Fibroblast of lung (primary cell): ENCODE measurements around the gene CCDC154. TPM values are rescaled to one million over a fixed set of nuclear protein-coding genes. Genes with fewer than 3 reads are reported as not detected.

Experiments
- DNase-seq, 2 donors: peaks; one replicate each; pipeline versions ENCODE4 v3.0.0 to v3.0.0-alpha.2; 2010; ENCODE audit warnings: low read depth in 2 of 2
- H2AFZ ChIP-seq: 2 replicates; pipeline ENCODE4 v1.5.1; 2012; ENCODE audit warnings: low read length, control low read depth, inconsistent platforms
- H3K27ac ChIP-seq: 2 replicates; pipeline ENCODE4 v1.5.1; 2011; ENCODE audit warnings: low read length, control low read depth; ENCODE audit not compliant: insufficient read depth
- H3K27me3 ChIP-seq: 2 replicates; pipeline ENCODE4 v1.5.1; 2011; ENCODE audit warnings: mild to moderate bottlenecking, low read length; ENCODE audit not compliant: control insufficient read depth, insufficient read depth
- H3K36me3 ChIP-seq: 2 replicates; pipeline ENCODE4 v1.5.1; 2011; ENCODE audit warnings: low read length; ENCODE audit not compliant: control insufficient read depth, insufficient read depth
- H3K4me1 ChIP-seq: 2 replicates; pipeline ENCODE4 v1.5.1; 2011; ENCODE audit warnings: low read length; ENCODE audit not compliant: control insufficient read depth, insufficient read depth; ENCODE audit errors: extremely low read depth
- H3K4me2 ChIP-seq: 2 replicates; pipeline ENCODE4 v1.5.1; 2011; ENCODE audit warnings: low read length, control low read depth; ENCODE audit not compliant: insufficient read depth; ENCODE audit errors: extremely low read depth
- H3K4me3 ChIP-seq, 4 experiments: fragments of 200-600 bp in 1 of 4; sonication (generic) in 1 of 4; replicated peaks in 1 of 4; 2 replicates each; pipeline ENCODE4 v1.5.1; 2011 to 2016; ENCODE audit warnings: low read length in 4 of 4, low read depth in 3 of 4, mild to moderate bottlenecking in 3 of 4, control low read depth in 2 of 4, inconsistent platforms in 1 of 4, mixed read lengths in 1 of 4; ENCODE audit not compliant: insufficient read depth in 1 of 4; ENCODE audit errors: control extremely low read depth in 1 of 4
- H3K79me2 ChIP-seq: 2 replicates; pipeline ENCODE4 v1.5.1; 2012; ENCODE audit warnings: mild to moderate bottlenecking, low read length, inconsistent platforms; ENCODE audit not compliant: control insufficient read depth, insufficient read depth
- H3K9ac ChIP-seq: 2 replicates; pipeline ENCODE4 v1.5.1; 2011; ENCODE audit warnings: mild to moderate bottlenecking, low read length, control low read depth; ENCODE audit not compliant: insufficient read depth
- H3K9me3 ChIP-seq: 2 replicates; pipeline ENCODE4 v1.5.1; 2012; ENCODE audit warnings: low read depth, low read length; ENCODE audit not compliant: control insufficient read depth, insufficient read depth
- H4K20me1 ChIP-seq: 2 replicates; pipeline ENCODE4 v1.5.1; 2011; ENCODE audit warnings: low read length; ENCODE audit not compliant: control insufficient read depth, insufficient read depth; ENCODE audit errors: extremely low read depth
- EZH2 ChIP-seq: IDR thresholded peaks from 2 replicates; pipeline ENCODE4 v1.5.1; 2012; ENCODE audit warnings: low read length, control low read depth, mild to moderate bottlenecking; ENCODE audit errors: missing control alignments
- polyA plus RNA-seq, 2 donors: library from polyadenylated mRNA; depleted of rRNA in 1 of 2; stranded (reverse) in 1 of 2; unstranded in 1 of 2; fragments of >200 nt; gene quantifications; 2 replicates each; pipeline ENCODE4 v1.2.1, GENCODE V29; 2011 to 2012; ENCODE audit warnings: missing spikeins in 1 of 2
- total RNA-seq: library from RNA; depleted of rRNA; stranded (reverse); fragments of >200 nt; gene quantifications from 2 replicates; pipeline ENCODE4 v1.2.1, GENCODE V29; 2014
- TF ChIP-seq, protein P1 (sequence below), 2 donors: IDR thresholded peaks in 1 of 2; conservative IDR thresholded peaks in 1 of 2; 1 replicate in 1 of 2; 2 replicates in 1 of 2; pipeline ENCODE4 v1.5.1; 2011 to 2012; ENCODE audit warnings: low read length in 2 of 2, control low read depth in 1 of 2, inconsistent platforms in 1 of 2, low read depth in 1 of 2, mild to moderate bottlenecking in 1 of 2

CCDC154 gene
- total and polyA plus RNA-seq, 2 donors (not counting 1 experiment from before 2014, with no cell fraction given): 0.02 to 0.50 TPM

DNA sequence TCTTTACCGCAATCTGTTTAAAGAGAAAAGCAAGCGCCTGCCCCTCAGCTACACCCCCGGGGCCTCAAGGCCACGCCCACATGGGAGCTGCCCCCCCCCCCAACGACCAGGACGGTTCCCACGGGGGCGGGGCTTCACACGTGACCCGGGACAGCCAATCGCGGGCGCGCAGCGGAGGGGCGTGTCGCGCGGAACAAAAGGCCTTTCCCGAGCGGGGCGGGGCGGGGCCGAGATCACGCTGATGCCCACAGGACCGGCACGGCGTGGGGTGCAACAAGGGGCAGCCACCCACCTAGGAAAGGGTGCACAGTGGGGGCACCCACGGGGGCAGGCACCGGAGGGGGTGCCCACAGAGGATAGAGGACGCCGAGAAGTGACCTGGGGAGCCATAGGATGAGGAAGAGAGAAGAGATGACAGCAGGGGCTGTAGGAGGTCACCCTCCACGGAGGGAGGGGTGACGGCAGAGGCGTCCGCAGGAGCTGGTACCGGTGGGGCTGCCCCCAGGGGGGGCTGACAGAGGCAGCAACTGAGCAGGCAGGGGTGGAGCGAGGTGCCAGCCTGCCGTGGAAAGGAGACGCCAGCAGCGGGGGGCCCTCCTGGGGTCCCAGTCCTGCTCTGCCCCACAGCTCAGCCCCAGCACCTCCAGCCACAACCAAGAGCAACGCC is 36.1 kb downstream of the CCDC154 start:
- peak overlapping the region; percentile 23 for H3K9ac ChIP-seq

GRCh38 chr16:1407753-1408152 is 36.6 kb downstream of the CCDC154 start:
- H3K27ac ChIP-seq: peak overlapping the region; percentile 54

More for the DNA sequence above, 36.1 kb downstream of the CCDC154 start:
- peak overlapping the region; percentile 73 for H2AFZ ChIP-seq
- no peaks in the 10 kb centered on the region for H4K20me1 ChIP-seq
- no peaks in the 10 kb centered on the region for H3K36me3 ChIP-seq
- peak overlapping the region; percentile 58 to 71 (median 62) for H3K4me3 ChIP-seq
- no peaks in the 10 kb centered on the region for H3K27me3 ChIP-seq
- TF ChIP-seq EZH2: no peak
- TF ChIP-seq, protein P1, sequence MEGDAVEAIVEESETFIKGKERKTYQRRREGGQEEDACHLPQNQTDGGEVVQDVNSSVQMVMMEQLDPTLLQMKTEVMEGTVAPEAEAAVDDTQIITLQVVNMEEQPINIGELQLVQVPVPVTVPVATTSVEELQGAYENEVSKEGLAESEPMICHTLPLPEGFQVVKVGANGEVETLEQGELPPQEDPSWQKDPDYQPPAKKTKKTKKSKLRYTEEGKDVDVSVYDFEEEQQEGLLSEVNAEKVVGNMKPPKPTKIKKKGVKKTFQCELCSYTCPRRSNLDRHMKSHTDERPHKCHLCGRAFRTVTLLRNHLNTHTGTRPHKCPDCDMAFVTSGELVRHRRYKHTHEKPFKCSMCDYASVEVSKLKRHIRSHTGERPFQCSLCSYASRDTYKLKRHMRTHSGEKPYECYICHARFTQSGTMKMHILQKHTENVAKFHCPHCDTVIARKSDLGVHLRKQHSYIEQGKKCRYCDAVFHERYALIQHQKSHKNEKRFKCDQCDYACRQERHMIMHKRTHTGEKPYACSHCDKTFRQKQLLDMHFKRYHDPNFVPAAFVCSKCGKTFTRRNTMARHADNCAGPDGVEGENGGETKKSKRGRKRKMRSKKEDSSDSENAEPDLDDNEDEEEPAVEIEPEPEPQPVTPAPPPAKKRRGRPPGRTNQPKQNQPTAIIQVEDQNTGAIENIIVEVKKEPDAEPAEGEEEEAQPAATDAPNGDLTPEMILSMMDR (conservative IDR thresholded peaks at IDR 0.05 in 1 of 2, IDR thresholded peaks at IDR 0.05 in 1 of 2; ENCODE audit: low read depth in 1 of 2, low read length in 2 of 2): no peak
- H3K27ac ChIP-seq: peak overlapping the region; percentile 54
- DNase-seq: peak; percentile 75 to 87
- H3K4me1 ChIP-seq: peaks cover 5% of the 10 kb centered on the region
- no peaks in the 10 kb centered on the region for H3K9me3 ChIP-seq
- H3K79me2 ChIP-seq: no peaks in the 10 kb centered on the region
- peak overlapping the region; percentile 95 for H3K4me2 ChIP-seq

GRCh38 chr16:1403733-1404132 is 40.6 kb downstream of the CCDC154 start:
- no peak overlapping the region for H3K4me3 ChIP-seq
- no peak for DNase-seq

More at GRCh38 chr16:1407753-1408152, 36.6 kb downstream of the CCDC154 start:
- Histone ChIP-seq H2AFZ (no peak overlapping the region), H3K4me3 (peak overlapping the region in 3 of 4 experiments; percentile 27 to 71 (median 40)), H3K27me3 (no peaks in the 10 kb centered on the region), H3K36me3 (no peaks in the 10 kb centered on the region), H4K20me1 (no peaks in the 10 kb centered on the region), H3K79me2 (no peaks in the 10 kb centered on the region), H3K9ac (no peak overlapping the region), H3K9me3 (no peaks in the 10 kb centered on the region), H3K4me1 (peaks cover 5% of the 10 kb centered on the region), H3K4me2 (peak overlapping the region; percentile 44)
- DNase-seq: peak; percentile 44
- TF ChIP-seq EZH2: no peak
- TF ChIP-seq, protein P1 (conservative IDR thresholded peaks at IDR 0.05 in 1 of 2, IDR thresholded peaks at IDR 0.05 in 1 of 2; ENCODE audit: low read depth in 1 of 2, low read length in 2 of 2): no peak

More at GRCh38 chr16:1403733-1404132, 40.6 kb downstream of the CCDC154 start:
- H3K36me3 ChIP-seq: peaks cover 3% of the 10 kb centered on the region
- no peak overlapping the region for H3K9ac ChIP-seq
- peaks cover 5% of the 10 kb centered on the region for H3K4me1 ChIP-seq
- H2AFZ ChIP-seq: no peak overlapping the region
- H3K27me3 ChIP-seq: no peaks in the 10 kb centered on the region
- no peak overlapping the region for H3K4me2 ChIP-seq
- H3K9me3 ChIP-seq: no peaks in the 10 kb centered on the region
- TF ChIP-seq, protein P1 (conservative IDR thresholded peaks at IDR 0.05 in 1 of 2, IDR thresholded peaks at IDR 0.05 in 1 of 2; ENCODE audit: low read depth in 1 of 2, low read length in 2 of 2): no peak
- TF ChIP-seq EZH2: no peak
- no peaks in the 10 kb centered on the region for H4K20me1 ChIP-seq
- no peaks in the 10 kb centered on the region for H3K79me2 ChIP-seq
- H3K27ac ChIP-seq: no peak overlapping the region
